Peyer's patch (tissue), 4 donors: ENCODE measurements around the gene GAD1.

Experiments
- POLR2A ChIP-seq, 2 donors: fragments of 450-650 bp; IDR thresholded peaks; one replicate each; pipeline ENCODE4 v1.5.1; 2017; ENCODE audit warnings: antibody characterized with exemption in 2 of 2, mild to moderate bottlenecking in 2 of 2, moderate library complexity in 2 of 2
- TF ChIP-seq, protein P1 (sequence below), 6 experiments: fragments of 450-650 bp in 4 of 6; fragments of 200-600 bp in 2 of 6; sonication (generic) in 1 of 6; IDR thresholded peaks; one replicate each; pipeline ENCODE4 v1.5.1; 2017 to 2019; ENCODE audit warnings: antibody characterized with exemption in 6 of 6, mild to moderate bottlenecking in 3 of 6, moderate library complexity in 1 of 6

DNA sequence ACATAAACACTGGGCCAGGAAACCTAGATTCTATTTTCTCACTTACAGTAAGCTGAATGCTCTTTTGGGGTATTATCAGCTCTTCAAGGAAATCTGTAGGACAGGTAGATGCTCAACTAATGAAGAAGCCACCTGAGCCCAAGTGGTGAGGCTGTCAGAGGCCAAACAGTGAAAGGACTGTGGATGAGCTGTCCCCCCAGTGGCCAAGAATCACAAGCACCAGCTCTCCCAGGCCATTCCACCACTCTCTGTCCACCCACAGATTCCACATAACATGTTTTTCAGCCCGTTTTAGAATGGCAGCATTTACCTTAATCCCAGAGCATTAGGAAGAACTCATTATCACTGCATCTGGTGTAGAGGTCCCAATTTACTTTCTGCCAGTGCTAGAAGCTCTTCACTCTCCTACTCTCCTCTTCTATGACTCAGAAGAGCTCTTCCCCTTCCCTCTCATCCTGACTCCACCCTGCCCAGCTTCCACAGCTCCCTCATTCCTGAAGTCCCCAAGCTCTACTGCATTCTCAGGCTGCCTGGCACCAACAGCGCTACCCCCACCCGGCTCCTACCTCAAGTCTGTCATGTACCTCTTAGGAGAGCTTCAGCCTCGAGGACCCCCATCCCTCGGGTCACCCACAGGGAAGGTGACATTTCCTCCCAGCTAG is 68.6 kb downstream of the GAD1 start:
- TF ChIP-seq, protein P1, sequence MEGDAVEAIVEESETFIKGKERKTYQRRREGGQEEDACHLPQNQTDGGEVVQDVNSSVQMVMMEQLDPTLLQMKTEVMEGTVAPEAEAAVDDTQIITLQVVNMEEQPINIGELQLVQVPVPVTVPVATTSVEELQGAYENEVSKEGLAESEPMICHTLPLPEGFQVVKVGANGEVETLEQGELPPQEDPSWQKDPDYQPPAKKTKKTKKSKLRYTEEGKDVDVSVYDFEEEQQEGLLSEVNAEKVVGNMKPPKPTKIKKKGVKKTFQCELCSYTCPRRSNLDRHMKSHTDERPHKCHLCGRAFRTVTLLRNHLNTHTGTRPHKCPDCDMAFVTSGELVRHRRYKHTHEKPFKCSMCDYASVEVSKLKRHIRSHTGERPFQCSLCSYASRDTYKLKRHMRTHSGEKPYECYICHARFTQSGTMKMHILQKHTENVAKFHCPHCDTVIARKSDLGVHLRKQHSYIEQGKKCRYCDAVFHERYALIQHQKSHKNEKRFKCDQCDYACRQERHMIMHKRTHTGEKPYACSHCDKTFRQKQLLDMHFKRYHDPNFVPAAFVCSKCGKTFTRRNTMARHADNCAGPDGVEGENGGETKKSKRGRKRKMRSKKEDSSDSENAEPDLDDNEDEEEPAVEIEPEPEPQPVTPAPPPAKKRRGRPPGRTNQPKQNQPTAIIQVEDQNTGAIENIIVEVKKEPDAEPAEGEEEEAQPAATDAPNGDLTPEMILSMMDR (IDR thresholded peaks at IDR 0.05) = no peak
- TF ChIP-seq POLR2A (IDR thresholded peaks at IDR 0.05) = no peak
